K562 (cell line): Measurements from ENCODE around the gene KRTAP11-1. TPM values are rescaled to one million over a fixed set of nuclear protein-coding genes. Genes with fewer than 3 reads are reported as not detected.

ENCODE experiments used
- ATAC-seq: fragments of 200-7000 bp; cut with Tn5 transposase; 3 replicates; pipeline ENCODE4 v1.9.1; 2020; ENCODE audit warnings: moderate library complexity
- BruUV-seq: library from RNA; stranded (reverse); fragments of 400-500 nt; replicated peaks from 2 replicates; lab custom pipeline; 2021; lab: Mats Ljungman, UMichigan
- CTCF ChIA-PET: fragments of 300-600 bp; formaldehyde crosslinking; extraction: SDS; loops from one replicate; lab custom pipeline; 2021; ENCODE audit warnings: low intra/inter-chr PET ratio; lab: Yijun Ruan, JAX
- POLR2A ChIA-PET: fragments of 300-600, 350-650 bp; sonication (Branson Sonifier 250); formaldehyde crosslinking; extraction: SDS; loops from one replicate; lab custom pipeline; 2021; ENCODE audit warnings: antibody characterized with exemption, inconsistent platforms; lab: Yijun Ruan, JAX
- DNase-seq, 4 experiments: peaks; one replicate each; pipeline versions ENCODE4 v3.0.0 to v3.0.0-alpha.2; 2011 to 2018; ENCODE audit warnings: low spot score in 3 of 4, mixed read lengths in 3 of 4; ENCODE audit errors: extremely low read depth in 1 of 4
- FAIRE-seq: peaks from 2 replicates; lab custom pipeline; 2011; peaks lifted over from hg19 to GRCh38; lab: Jason Lieb, UNC
- H2AFZ ChIP-seq: 2 replicates; pipeline ENCODE4 v1.6.0; 2011; ENCODE audit warnings: low read depth, low read length, control low read depth, inconsistent platforms
- H3K27ac ChIP-seq: fragments of 200-600 bp; 3 replicates; pipeline ENCODE4 v1.8.0; 2011; ENCODE audit warnings: low read depth, mild to moderate bottlenecking, control low read depth, inconsistent platforms, low read length, moderate library complexity, mixed read lengths; ENCODE audit errors: extremely low read depth
- H3K27me3 ChIP-seq, 2 experiments: fragments of 300-600 bp in 1 of 2; 2 replicates in 1 of 2; 3 replicates in 1 of 2; pipeline versions ENCODE4 v1.6.0 to v1.8.0; 2011; ENCODE audit warnings: inconsistent platforms in 2 of 2, low read length in 2 of 2, mild to moderate bottlenecking in 1 of 2, mixed read lengths in 1 of 2, moderate library complexity in 1 of 2; ENCODE audit not compliant: control insufficient read depth in 2 of 2, insufficient read depth in 2 of 2
- H3K36me3 ChIP-seq: fragments of 300-600 bp; 3 replicates; pipeline ENCODE4 v1.8.0; 2011; ENCODE audit warnings: mild to moderate bottlenecking, low read length, inconsistent platforms; ENCODE audit not compliant: control insufficient read depth, insufficient read depth
- H3K4me1 ChIP-seq, 2 experiments: fragments of 200-600 bp in 1 of 2; replicated peaks in 1 of 2; 2 replicates in 1 of 2; 3 replicates in 1 of 2; pipeline versions ENCODE4 v1.5.1 to v1.8.0; 2011; ENCODE audit warnings: inconsistent platforms in 2 of 2, low read length in 2 of 2, mild to moderate bottlenecking in 1 of 2, mixed read lengths in 1 of 2, moderate library complexity in 1 of 2; ENCODE audit not compliant: control insufficient read depth in 2 of 2, insufficient read depth in 2 of 2
- H3K4me2 ChIP-seq: 2 replicates; pipeline ENCODE4 v1.6.1; 2011; ENCODE audit warnings: low read length, control low read depth, inconsistent platforms, mixed read lengths; ENCODE audit not compliant: insufficient read depth
- H3K4me3 ChIP-seq: fragments of 200-600 bp; sonication (generic), shearing (Covaris generic); 2 replicates; pipeline ENCODE4 v1.5.1; 2016; ENCODE audit warnings: control low read depth, inconsistent platforms
- H3K79me2 ChIP-seq: fragments of 200-600 bp; 3 replicates; pipeline ENCODE4 v1.8.0; 2011; ENCODE audit warnings: low read length, inconsistent platforms; ENCODE audit not compliant: control insufficient read depth, insufficient read depth
- H3K9ac ChIP-seq, 2 experiments: 2 replicates each; pipeline versions ENCODE4 v1.6.0 to v1.6.1; 2011; ENCODE audit warnings: low read depth in 2 of 2, low read length in 2 of 2, control low read depth in 1 of 2, inconsistent platforms in 1 of 2, mild to moderate bottlenecking in 1 of 2, mixed read lengths in 1 of 2; ENCODE audit not compliant: insufficient read depth in 1 of 2
- H3K9me1 ChIP-seq: one replicate; pipeline ENCODE4 v1.6.0; 2011; ENCODE audit warnings: inconsistent platforms, mild to moderate bottlenecking, low read length, moderate library complexity; ENCODE audit not compliant: control insufficient read depth, insufficient read depth
- H3K9me3 ChIP-seq: replicated peaks from 2 replicates; pipeline ENCODE4 v1.5.1; 2011; ENCODE audit warnings: low read depth, low read length, inconsistent platforms; ENCODE audit not compliant: control insufficient read depth, insufficient read depth
- H4K20me1 ChIP-seq: replicated peaks from 2 replicates; pipeline ENCODE4 v1.6.1; 2011; ENCODE audit warnings: low read length, inconsistent platforms, mixed read lengths; ENCODE audit not compliant: control insufficient read depth, insufficient read depth
- MAFF ChIP-seq: IDR thresholded peaks from 2 replicates; pipeline ENCODE4 v1.6.1; 2012; ENCODE audit warnings: low read length, improper control_type of control experiment
- MAFK ChIP-seq: IDR thresholded peaks from 2 replicates; pipeline ENCODE4 v1.6.1; 2011; ENCODE audit warnings: low read length, improper control_type of control experiment
- TCF3 ChIP-seq: sonication (generic); formaldehyde crosslinking; IDR thresholded peaks from 2 replicates; pipeline ENCODE4 v1.4.0; 2020; ENCODE audit warnings: mild to moderate bottlenecking, missing genetic modification reagents
- ZNF316 ChIP-seq: fragments of 450-650 bp; IDR thresholded peaks from 2 replicates; pipeline ENCODE4 v1.6.1; 2016
- WGBS: fragments of 100-300 bp; shearing (Covaris generic); methylation state at CpG from one replicate; pipeline ENCODE4 v1.1.6; 2016; ENCODE audit warnings: low coverage, mixed read lengths; ENCODE audit not compliant: insufficient coverage; ENCODE audit errors: missing lambda C conversion rate; 5-methylcytosine and 5-hydroxymethylcytosine counted together
- in situ Hi-C: fragments of 300-500 bp; cut with MboI; formaldehyde crosslinking; loops from 4 replicates; pipeline ENCODE4 v1.15.0; 2018; ENCODE audit warnings: inconsistent platforms, mixed read lengths
- intact Hi-C: fragments of 100-400 bp; cut with micrococcal nuclease; formaldehyde crosslinking; loops from 2 replicates; pipeline ENCODE4 v1.14.2; 2022
- polyA plus RNA-seq, 8 experiments: library from polyadenylated mRNA; depleted of rRNA in 4 of 8; stranded (reverse) in 5 of 8; unstranded in 3 of 8; fragments of >200 nt; fragmentation: Nextera tagmentation in 2 of 8; fragmentation: Illumina TruSeq in 1 of 8; extraction: Ambion mirVana in 2 of 8; extraction: Trizol in 1 of 8; gene quantifications; 2 replicates each; pipeline versions ENCODE4 v1.2.1 to v1.2.3, GENCODE V29; 2011 to 2014; ENCODE audit warnings: inconsistent platforms in 1 of 8, missing spikeins in 1 of 8
- total RNA-seq, 7 experiments: library from RNA; depleted of rRNA in 6 of 7; stranded (reverse); fragments of >200 nt in 6 of 7; fragmentation: Illumina TruSeq in 2 of 7; extraction: Trizol in 2 of 7; gene quantifications; 2 replicates each; pipeline versions ENCODE4 v1.2.1 to v1.2.3, GENCODE V29; 2011 to 2021; ENCODE audit warnings: low replicate concordance in 1 of 7
- TF ChIP-seq, protein P1 (sequence below), 2 experiments: fragments of 450-650 bp; IDR thresholded peaks; 2 replicates each; pipeline ENCODE4 v1.6.1; 2016; ENCODE audit warnings: mild to moderate bottlenecking in 2 of 2, borderline replicate concordance in 1 of 2, low read depth in 1 of 2, moderate library complexity in 1 of 2
- TF ChIP-seq, protein P2 (sequence below): fragments of 200-800 bp; sonication (Bioruptor generic); IDR thresholded peaks from 2 replicates; pipeline ENCODE4 v1.6.1; 2016; ENCODE audit warnings: missing genetic modification characterization, missing compliant biosample characterization

Gene KRTAP11-1
- total and polyA plus RNA-seq, 9 of the 15 experiments (the other 6 are each of a cell fraction or from before 2014, with no cell fraction given) = not detected

DNA sequence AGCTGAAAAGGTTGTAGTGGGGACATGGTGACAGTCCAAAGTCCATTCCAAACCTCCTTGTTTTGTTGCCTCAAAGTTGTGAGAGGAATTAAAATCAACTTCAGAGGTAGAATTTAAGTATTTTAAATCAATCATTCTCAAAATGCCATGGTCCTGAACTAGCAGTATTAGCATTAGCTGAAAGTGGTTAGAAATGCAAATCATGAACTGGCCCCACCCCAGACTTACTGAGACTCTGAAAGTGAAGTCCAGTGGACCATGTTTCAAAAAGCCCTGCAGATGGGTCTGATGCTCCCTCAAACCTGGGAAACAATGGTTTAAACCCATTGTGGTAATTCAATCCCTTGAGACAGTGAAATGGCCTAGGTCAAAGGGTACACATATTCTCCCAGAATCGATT, 36.2 kb upstream of the KRTAP11-1 start (continued):
- TF ChIP-seq, protein P1, sequence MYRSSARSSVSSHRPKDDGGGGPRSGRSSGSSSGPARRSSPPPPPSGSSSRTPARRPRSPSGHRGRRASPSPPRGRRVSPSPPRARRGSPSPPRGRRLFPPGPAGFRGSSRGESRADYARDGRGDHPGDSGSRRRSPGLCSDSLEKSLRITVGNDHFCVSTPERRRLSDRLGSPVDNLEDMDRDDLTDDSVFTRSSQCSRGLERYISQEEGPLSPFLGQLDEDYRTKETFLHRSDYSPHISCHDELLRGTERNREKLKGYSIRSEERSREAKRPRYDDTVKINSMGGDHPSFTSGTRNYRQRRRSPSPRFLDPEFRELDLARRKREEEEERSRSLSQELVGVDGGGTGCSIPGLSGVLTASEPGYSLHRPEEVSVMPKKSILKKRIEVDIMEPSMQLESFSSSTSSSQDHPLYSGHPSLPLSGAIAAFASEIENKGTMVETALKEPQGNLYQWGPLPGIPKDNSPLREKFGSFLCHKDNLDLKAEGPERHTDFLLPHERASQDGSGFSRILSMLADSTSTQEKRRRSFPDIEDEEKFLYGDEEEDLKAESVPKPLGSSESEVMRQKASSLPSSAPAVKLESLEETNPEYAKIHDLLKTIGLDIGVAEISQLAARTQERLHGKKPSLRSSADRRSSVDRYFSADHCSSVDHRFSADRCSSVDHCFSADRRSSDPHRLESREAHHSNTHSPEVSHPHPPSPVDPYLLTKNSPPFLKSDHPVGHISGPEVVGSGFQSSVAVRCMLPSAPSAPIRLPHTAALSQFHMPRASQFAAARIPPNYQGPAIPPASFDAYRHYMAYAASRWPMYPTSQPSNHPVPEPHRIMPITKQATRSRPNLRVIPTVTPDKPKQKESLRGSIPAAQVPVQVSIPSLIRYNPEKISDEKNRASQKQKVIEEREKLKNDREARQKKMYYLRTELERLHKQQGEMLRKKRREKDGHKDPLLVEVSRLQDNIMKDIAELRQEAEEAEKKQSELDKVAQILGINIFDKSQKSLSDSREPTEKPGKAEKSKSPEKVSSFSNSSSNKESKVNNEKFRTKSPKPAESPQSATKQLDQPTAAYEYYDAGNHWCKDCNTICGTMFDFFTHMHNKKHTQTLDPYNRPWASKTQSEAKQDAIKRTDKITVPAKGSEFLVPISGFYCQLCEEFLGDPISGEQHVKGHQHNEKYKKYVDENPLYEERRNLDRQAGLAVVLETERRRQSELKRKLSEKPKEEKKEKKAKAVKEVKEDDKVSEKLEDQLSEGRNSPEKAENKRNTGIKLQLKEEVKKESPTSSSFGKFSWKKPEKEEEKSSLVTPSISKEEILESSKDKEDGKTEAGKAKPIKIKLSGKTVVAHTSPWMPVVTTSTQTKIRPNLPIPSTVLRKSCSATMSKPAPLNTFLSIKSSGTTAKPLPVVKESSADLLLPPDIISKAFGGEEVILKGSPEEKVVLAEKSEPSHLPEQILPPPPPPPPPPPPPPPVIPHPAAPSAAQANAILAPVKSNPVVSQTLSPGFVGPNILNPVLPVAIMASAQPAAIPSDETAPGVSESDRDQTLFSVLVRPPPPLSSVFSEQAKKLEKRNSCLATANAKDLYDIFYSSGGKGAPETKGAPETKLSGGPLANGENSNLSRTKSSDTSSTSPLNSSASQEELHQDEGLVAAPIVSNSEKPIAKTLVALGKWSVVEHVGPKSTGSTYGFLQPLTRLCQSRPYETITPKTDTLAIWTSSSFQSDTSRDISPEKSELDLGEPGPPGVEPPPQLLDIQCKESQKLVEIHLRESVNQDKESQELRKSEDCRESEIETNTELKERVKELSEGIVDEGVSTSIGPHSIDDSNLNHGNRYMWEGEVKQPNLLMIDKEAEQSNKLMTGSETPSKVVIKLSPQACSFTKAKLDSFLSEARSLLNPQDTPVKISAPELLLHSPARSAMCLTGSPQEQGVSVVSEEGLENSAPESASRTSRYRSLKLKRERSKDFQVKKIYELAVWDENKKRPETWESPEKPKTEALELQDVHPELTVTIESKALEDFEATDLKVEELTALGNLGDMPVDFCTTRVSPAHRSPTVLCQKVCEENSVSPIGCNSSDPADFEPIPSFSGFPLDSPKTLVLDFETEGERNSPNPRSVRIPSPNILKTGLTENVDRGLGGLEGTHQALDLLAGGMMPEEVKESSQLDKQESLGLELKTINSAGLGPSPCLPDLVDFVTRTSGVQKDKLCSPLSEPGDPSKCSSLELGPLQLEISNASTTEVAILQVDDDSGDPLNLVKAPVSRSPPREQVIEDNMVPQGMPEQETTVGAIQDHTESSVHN (IDR thresholded peaks at IDR 0.05; ENCODE audit: borderline replicate concordance in 1 of 2, low read depth in 1 of 2) = no peak
- no peak for TF ChIP-seq TCF3 (CRISPR knock-in tag)

DNA sequence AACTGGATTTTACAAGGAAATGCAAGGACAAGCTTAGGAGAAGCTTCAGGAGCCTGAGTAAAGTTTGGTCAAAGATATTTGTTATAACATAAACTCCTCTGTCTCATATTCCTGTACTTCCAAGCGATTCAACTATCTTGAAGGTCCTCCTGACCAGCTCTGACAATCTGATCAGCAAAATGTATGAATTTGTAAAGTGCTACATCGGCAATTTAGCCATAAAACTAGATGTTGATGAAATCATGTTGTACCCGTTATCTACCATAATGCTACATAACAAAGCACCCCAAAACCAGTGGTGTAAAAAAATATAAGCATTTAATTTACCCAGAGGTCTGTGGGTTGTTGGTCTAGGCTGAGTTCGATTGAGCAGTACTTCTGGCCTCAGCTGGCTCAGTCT, 19.5 kb upstream of the KRTAP11-1 start:
- Histone ChIP-seq H3K79me2 (no peaks in the 10 kb centered on the region), H2AFZ (no peak overlapping the region), H3K36me3 (no peaks in the 10 kb centered on the region), H3K27ac (no peak overlapping the region), H3K4me1 (no peaks in the 10 kb centered on the region)
- WGBS = 0% methylated on average over 4 of the region's 4 CpGs
- TF ChIP-seq ZNF316 (peak; percentile 33; the same call in 1 of the 2 replicates), MAFK (peak; percentile 39; the same call in 1 of the 2 replicates), MAFF (peak; percentile 41)
- TF ChIP-seq, protein P2, sequence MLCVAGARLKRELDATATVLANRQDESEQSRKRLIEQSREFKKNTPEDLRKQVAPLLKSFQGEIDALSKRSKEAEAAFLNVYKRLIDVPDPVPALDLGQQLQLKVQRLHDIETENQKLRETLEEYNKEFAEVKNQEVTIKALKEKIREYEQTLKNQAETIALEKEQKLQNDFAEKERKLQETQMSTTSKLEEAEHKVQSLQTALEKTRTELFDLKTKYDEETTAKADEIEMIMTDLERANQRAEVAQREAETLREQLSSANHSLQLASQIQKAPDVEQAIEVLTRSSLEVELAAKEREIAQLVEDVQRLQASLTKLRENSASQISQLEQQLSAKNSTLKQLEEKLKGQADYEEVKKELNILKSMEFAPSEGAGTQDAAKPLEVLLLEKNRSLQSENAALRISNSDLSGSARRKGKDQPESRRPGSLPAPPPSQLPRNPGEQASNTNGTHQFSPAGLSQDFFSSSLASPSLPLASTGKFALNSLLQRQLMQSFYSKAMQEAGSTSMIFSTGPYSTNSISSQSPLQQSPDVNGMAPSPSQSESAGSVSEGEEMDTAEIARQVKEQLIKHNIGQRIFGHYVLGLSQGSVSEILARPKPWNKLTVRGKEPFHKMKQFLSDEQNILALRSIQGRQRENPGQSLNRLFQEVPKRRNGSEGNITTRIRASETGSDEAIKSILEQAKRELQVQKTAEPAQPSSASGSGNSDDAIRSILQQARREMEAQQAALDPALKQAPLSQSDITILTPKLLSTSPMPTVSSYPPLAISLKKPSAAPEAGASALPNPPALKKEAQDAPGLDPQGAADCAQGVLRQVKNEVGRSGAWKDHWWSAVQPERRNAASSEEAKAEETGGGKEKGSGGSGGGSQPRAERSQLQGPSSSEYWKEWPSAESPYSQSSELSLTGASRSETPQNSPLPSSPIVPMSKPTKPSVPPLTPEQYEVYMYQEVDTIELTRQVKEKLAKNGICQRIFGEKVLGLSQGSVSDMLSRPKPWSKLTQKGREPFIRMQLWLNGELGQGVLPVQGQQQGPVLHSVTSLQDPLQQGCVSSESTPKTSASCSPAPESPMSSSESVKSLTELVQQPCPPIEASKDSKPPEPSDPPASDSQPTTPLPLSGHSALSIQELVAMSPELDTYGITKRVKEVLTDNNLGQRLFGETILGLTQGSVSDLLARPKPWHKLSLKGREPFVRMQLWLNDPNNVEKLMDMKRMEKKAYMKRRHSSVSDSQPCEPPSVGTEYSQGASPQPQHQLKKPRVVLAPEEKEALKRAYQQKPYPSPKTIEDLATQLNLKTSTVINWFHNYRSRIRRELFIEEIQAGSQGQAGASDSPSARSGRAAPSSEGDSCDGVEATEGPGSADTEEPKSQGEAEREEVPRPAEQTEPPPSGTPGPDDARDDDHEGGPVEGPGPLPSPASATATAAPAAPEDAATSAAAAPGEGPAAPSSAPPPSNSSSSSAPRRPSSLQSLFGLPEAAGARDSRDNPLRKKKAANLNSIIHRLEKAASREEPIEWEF (CRISPR knock-in tag) = no peak
- TF ChIP-seq, all 486 proteins: peak for 3
- H3K9me3 ChIP-seq = no peaks in the 10 kb centered on the region
- FAIRE-seq = no peak
- intact Hi-C loops = no loop called here
- ChIA-PET POLR2A (no interaction called here), CTCF (no interaction called here)
- no peaks in the 10 kb centered on the region for H3K9me1 ChIP-seq
- H3K9ac ChIP-seq = no peak overlapping the region
- ATAC-seq = no peak
- BruUV-seq = no TSS peak
- H3K4me2 ChIP-seq = no peak overlapping the region
- no peak overlapping the region for H3K4me3 ChIP-seq
- no peaks in the 10 kb centered on the region for H4K20me1 ChIP-seq
- in situ Hi-C loops = no loop called here
- DNase-seq = no peak
- no peaks in the 10 kb centered on the region for H3K27me3 ChIP-seq
